ENCODE results near the gene ZNF341. TPM values are rescaled to one million over a fixed set of nuclear protein-coding genes. Genes with fewer than 3 reads are reported as not detected.

The ZNF341 gene
- total and polyA plus RNA-seq, 9 of the 15 experiments (the other 6 are each of a cell fraction or from before 2014, with no cell fraction given) = 0.08 to 2.6 (median 1.0) TPM

DNA sequence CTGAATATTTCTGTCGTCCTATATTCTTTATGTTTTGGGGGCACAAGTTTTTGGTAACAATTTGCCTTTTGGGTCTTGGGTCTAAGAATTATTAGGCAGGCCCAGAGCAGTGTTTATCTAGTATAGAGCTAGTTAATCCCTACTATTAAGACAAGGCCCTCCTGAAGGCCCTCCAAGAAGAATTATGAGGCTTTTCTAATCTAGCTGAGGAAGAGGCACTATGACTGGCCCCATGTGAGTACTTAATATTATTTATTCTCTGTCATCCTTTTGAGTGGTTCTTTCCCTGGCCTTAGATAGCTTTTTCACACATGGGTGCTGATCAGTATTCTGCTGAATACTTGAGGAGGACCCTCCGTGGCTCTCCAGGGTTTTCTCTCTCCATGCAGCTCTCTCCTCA lies 104.5 kb downstream of the ZNF341 start:
- BruUV-seq (replicated peaks) = no TSS peak
- Histone ChIP-seq H3K4me2 (ENCODE audit: insufficient read depth, low read length) (no peak overlapping the region), H3K27ac (ENCODE audit: extremely low read depth, low read depth, low read length) (no peak overlapping the region), H3K9ac (ENCODE audit: insufficient read depth in 1 of 2, low read depth in 2 of 2, low read length in 2 of 2) (no peak overlapping the region; a peak in 1 of 4 replicates), H3K9me3 (replicated peaks; ENCODE audit: control insufficient read depth, insufficient read depth, low read depth, low read length) (no peaks in the 10 kb centered on the region), H2AFZ (ENCODE audit: low read depth, low read length) (no peak overlapping the region), H3K36me3 (ENCODE audit: control insufficient read depth, insufficient read depth, low read length) (peaks cover 14% of the 10 kb centered on the region; the same call in 1 of the 3 replicates), H3K27me3 (ENCODE audit: control insufficient read depth in 2 of 2, insufficient read depth in 2 of 2, low read length in 2 of 2) (no peaks in the 10 kb centered on the region), H3K4me3 (no peak overlapping the region), H4K20me1 (replicated peaks; ENCODE audit: control insufficient read depth, insufficient read depth, low read length) (peaks cover 16% of the 10 kb centered on the region), H3K9me1 (ENCODE audit: control insufficient read depth, insufficient read depth, low read length) (peaks cover 3% of the 10 kb centered on the region), H3K79me2 (ENCODE audit: control insufficient read depth, insufficient read depth, low read length) (peaks cover 53% of the 10 kb centered on the region), H3K4me1 (replicated peaks in 1 of 2; ENCODE audit: control insufficient read depth in 2 of 2, insufficient read depth in 2 of 2, low read length in 2 of 2) (peaks cover 5 to 24% of the 10 kb centered on the region in 2 experiments; a peak in 4 of 5 replicates)
- ATAC-seq (no peak), DNase-seq (ENCODE audit: extremely low read depth in 1 of 4, low spot score in 3 of 4) (no peak), FAIRE-seq (no peak)
- TF ChIP-seq GABPA (tag; conservative IDR thresholded peaks at IDR 0.05; ENCODE audit: low read depth) (no peak), HDAC1 (IDR thresholded peaks at IDR 0.05) (no peak), POLR3A (IDR thresholded peaks at IDR 0.05; ENCODE audit: borderline replicate concordance, extremely low read depth, insufficient read depth, insufficient read length) (no peak), ZBTB9 (CRISPR knock-in tag; IDR thresholded peaks at IDR 0.05) (no peak), SFPQ (IDR thresholded peaks at IDR 0.05; ENCODE audit: low read depth, low read length) (no peak)
- TF ChIP-seq, protein P1, sequence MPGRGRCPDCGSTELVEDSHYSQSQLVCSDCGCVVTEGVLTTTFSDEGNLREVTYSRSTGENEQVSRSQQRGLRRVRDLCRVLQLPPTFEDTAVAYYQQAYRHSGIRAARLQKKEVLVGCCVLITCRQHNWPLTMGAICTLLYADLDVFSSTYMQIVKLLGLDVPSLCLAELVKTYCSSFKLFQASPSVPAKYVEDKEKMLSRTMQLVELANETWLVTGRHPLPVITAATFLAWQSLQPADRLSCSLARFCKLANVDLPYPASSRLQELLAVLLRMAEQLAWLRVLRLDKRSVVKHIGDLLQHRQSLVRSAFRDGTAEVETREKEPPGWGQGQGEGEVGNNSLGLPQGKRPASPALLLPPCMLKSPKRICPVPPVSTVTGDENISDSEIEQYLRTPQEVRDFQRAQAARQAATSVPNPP (IDR thresholded peaks at IDR 0.05; ENCODE audit: borderline replicate concordance, insufficient read depth, insufficient read length) = no peak
- ChIA-PET POLR2A (interaction anchor here (0.6 to 1.7 kb wide), 5 partner anchors 12 to 366 kb away, joined by 3 to 5 read pairs (median 4); no protein-coding TSS in a partner anchor), CTCF (ENCODE audit: low intra/inter-chr PET ratio) (no interaction called here)
- intact Hi-C loops (cut with micrococcal nuclease) = no loop called here
- WGBS (ENCODE audit: insufficient coverage, low coverage, missing lambda C conversion rate) = 35% methylated on average over 2 of the region's 2 CpGs
- in situ Hi-C loops (cut with MboI) = no loop called here

All from K562 (cell line).